Stimulated activated CD4-positive, alpha-beta T cell treated with anti-CD3 and anti-CD28 coated beads, Interleukin-15, amount 100 ng/mL, for 1 hour (primary cell): ENCODE results near the gene SLC9A6.
"Not testable (repeated sequence)": the region's sequence is repeated elsewhere in the genome, so short reads cannot be mapped to it uniquely, and the experiment has no call there.

Source experiments
- DNase-seq, 2 donors: peaks; one replicate each; pipeline ENCODE4 v3.0.0-alpha.2; 2020; ENCODE audit warnings: low read depth in 1 of 2, low spot score in 1 of 2

Gene SLC9A6

DNA sequence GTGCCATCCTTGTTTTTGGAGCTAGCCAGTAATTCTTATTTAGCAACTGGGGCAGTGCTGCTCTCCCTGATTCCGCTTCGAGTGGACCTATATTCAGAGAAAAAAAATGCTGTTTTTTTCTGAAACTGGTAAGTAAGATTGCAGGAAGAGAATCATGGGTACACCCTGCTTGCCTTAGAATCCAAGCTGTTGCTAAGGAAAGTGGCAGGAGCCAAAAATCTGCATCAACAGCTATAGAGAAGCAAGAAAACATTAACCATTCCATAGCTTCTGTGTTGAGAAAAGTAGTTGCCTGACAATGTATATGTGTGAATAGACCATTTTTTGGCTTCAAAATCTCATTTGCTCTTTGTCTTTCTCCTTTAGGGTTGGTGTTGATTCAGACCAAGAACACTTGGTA is 44.5 kb downstream of the SLC9A6 start:
- DNase-seq, result no peak

- no peak for DNase-seq
Observed at GRCh38 chrX:136030303-136031191, 45.3 kb downstream of the SLC9A6 start.

GRCh38 chrX:136031626-136032025 is 46.4 kb downstream of the SLC9A6 start:
- DNase-seq, result no peak

- DNase-seq, result no peak
Observed at GRCh38 chrX:136032370-136032769, 47.1 kb downstream of the SLC9A6 start.

DNA sequence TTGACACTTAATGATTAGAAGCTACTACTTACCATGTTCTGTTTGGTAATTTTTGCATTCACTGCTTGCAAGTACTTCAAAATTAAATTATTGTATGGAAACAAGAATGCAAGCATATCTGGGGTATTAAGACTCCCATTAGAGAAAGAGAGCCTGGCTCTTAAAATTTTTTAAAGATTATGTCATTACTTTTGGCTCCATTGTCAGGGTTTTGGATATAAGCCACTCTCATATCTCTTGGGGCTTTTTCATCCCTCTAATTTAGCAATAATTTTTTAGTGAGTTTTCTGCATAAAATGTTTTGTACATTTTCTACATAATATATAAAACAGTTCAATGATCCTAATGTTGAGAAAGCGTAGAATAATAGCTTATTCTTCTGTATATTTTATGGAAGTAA is 49.4 kb downstream of the SLC9A6 start:
- no peak for DNase-seq

- DNase-seq, result no peak
Observed at GRCh38 chrX:136035663-136036062, 50.4 kb downstream of the SLC9A6 start.

DNA sequence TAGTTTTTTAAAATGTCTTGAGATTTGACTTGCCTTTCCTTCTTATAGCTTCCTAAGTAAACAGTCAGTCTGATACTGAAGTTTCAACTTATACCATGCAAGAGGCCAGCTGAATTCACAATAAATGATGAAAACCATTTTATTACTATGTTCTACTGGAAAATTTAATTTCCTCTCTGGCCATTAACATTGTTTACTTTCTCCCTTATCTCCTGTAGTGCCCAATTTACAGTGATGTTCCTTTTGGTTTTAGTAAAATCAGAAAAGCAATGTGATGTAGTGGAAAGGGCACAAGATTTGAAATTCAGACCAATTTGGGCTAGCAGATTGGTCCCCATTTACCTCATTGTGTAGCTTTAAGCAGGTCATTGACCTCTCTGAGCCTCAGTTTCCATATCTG is 54.2 kb downstream of the SLC9A6 start:
- no peak for DNase-seq

DNA sequence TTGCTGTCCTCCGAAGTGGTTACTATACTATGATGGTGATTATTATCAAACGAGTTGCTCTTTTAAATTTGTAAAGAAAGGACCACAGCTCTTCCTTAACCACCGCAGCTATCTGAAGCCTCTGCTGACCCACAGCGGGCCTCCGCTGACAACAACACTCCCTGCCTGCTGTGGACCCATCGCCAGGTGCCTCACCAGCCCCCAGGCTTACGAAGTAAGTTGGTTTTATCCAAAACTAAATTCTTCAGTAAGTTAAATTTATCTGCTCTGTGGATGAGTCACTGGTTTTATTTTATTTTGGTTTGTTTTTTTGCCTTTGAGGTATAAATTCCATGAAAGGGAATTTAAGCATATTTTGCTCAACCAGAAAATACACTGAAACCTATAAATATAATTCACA is 54.7 kb downstream of the SLC9A6 start:
- no peak for DNase-seq

- DNase-seq, result no peak
Observed at GRCh38 chrX:136041254-136041812, 56.1 kb downstream of the SLC9A6 start.

DNA sequence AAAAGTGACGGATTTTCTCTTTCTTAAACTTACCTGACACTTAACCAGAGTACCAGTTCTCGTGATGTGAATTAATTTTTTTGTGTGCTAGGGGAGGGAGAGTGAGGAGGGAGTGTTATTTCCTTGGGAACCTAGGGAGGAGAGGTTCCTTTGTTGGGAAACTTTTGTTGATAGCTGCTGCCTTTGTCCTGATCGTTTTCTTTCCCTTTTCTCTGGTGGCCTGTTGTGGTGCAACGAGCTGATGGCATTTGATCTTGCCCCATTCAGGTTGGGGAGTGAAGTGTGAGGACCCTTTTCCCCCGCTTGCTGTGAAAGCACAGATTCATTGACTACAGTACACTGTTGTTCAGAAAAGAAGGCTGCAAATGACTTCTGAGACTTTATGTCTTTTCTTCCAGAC is 59.8 kb downstream of the SLC9A6 start:
- DNase-seq, result no peak

GRCh38 chrX:136046295-136047015 is 61.2 kb downstream of the SLC9A6 start:
- DNase-seq, result no peak

- no peak for DNase-seq
Observed at GRCh38 chrX:136047016-136047642, 61.9 kb downstream of the SLC9A6 start.

DNA sequence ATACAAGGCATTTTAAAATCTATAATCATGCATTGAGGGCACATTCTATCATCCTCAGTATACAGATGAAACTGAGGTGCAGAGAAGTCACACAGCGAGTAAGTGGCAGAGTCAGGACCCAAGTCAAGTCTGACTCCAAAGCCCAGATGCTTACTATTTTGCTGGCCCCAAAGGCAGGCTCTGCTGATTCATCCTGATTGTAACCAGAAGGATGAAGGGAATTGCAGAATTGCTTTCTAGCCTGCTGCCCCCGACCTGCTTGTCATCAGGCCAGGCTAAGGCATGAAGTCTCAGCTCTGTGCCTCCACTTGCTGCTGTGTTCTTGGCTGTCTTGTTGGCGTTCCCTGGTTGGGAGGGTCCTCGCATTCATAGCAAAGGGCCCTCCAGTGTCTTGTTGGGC is 62.7 kb downstream of the SLC9A6 start:
- no peak for DNase-seq

DNA sequence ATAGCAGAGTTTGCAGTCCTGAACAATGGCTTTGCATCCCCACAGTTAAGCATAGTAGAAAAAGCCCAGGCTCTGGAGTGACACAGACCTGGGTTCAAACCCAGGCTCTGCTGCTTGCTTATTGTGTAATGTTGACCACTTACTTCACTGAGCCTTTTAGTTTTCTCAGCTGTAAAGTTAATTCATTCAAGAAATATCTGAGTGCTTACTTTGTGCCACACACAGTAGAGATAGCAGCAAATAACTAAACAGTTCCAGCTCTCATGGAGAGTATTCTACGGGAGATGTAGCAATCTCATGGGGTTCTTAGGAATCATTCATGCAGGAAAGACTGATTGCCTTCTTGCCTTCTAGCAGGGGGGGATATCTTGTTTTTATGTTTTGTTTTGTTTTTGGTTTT is 63.2 kb downstream of the SLC9A6 start:
- DNase-seq, result no peak

DNA sequence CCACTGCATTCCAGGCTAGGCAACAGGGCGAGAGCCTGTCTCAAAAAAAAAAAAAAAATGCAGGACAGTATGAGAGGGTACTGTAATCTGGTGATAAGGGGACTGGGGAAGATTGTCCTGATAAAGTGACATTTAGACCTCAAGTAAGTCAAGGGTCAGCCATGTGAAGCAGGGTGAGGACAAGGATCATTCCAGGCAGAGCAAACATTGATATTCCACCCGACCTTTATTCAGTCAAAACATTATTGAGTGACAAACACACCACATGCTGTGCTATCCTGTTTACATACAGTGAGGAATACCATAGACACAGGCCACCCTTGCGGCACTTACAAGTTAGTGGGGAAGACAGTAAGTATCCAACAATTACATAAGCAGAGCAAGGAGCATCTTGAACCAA is 64.4 kb downstream of the SLC9A6 start:
- DNase-seq, result no peak

DNA sequence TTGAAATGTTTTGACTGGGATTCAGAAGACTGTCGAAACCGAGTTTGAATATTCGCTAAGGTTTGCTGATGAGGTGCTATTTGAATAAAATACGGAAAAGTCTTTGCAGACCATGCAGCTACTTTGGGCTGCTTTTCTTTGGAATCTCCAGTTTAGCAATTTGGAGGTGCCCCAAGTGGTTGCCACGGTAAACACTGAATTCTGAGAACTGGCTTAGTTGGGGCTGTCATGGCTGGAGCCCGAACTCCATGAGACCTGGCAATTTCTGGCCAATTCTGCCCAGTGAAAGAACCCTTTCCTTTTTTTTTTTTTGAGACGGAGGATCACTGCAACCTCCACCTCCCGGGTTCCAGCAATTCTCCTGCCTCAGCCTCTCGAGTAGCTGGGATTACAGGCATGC is 65.6 kb downstream of the SLC9A6 start:
- DNase-seq, result not testable (repeated sequence)

DNA sequence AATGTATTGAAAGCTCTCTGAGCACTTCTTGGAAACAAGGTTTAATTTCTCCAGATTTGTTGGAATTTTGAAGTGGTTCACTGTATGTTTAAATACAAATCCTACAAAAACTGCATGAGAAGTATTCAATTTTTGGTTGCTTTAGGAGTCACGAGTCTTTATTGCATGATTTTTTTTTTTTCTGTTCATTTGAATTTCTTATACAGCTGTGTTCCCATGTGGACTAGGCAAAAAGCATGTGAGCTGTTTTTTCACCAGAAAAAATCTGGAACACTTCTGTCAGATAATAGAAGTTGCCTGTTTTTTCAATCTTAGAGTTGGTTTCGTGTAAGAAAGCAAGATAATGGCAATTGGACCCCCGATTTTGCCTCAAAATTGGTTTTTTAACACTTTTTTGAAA is 66.4 kb downstream of the SLC9A6 start:
- DNase-seq, result no peak

DNA sequence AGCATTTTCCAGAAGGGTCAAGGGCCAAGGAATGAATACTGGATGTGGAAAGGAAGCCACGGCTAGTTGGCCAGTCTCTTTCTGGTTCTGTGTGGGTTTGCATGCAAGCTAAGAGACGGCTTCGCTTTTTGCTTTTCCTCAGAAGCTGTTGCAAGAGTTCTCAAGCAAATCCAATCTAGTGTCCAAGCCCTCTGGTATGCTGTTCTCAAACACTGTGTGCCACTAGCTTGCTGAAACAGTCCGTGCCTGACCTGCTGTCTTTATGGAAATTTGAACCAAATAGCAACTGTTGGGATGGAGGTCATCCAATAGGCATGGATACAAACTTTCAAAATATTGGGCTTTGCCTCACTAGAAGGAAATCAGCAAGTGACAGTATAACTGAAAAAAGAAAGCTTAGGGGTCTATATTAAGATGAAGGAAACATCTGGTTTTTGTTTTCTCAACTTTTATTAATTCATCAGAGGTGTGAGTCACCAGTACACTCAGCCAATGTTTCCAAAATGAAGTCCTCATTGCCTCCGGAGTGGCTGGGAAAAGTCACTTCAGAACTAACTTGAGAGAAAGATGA is 70.5 kb downstream of the SLC9A6 start:
- no peak for DNase-seq

DNA sequence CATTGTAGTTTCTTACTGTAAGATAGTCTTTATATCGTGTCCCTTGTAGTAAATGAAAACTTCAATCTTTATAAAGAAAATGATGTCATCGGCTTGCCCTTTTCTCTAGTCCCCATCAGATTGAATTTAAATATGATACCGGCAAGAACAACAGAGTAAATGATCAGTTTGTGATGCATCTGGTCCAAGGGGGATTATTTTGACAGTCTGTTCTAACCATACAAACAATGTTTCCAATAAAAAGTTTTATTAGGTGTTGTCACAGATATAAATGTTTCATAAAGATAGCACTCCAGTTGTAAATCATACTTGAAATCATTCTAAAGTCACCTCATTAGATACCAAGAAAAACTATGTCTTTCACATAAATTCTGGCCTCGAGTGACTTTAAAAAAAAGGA is 72.3 kb downstream of the SLC9A6 start:
- DNase-seq, result no peak

DNA sequence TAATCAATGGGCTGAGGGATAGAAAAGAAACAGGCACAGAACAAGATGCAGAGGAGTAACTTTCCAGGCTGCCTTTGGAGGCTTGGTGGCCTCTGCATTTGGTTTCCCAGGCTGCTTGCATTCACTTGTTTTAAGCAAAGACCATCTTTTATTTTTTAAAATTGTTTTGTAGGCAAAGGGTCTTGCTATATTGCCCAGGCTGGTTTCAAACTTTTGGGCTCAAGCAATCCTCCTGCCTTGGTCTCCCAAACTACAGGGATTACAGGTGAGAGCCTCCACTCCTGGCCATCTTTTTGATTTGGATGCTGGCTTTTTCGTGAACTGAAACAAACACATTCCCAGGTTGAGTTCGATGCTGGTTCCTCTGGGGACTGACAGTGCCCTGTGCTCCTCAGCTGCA is 74.1 kb downstream of the SLC9A6 start:
- DNase-seq, result no peak

GRCh38 chrX:136061286-136061685 is 76.1 kb downstream of the SLC9A6 start:
- no peak for DNase-seq
